Stomach (tissue), 8 donors: Measurements from ENCODE around the gene KIR2DL1. TPM values are rescaled to one million over a fixed set of nuclear protein-coding genes. Genes with fewer than 3 reads are reported as not detected.

ENCODE experiments used
- polyA plus RNA-seq, 3 donors: library from polyadenylated mRNA; stranded (reverse); fragments of 200-250 nt; gene quantifications; one replicate each; pipeline ENCODE4 v1.2.3, GENCODE V29; 2013
- small RNA-seq, 4 donors: library from RNA; depleted of rRNA; stranded (forward); fragments of <200 nt; gene quantifications; one replicate each; pipeline ENCODE3, GENCODE V24; 2016
- total RNA-seq, 5 donors: library from RNA; depleted of rRNA; stranded (reverse); fragments of >200 nt; gene quantifications; one replicate each; pipeline versions ENCODE4 v1.1.0 to v1.2.3, GENCODE V29; 2014 to 2016
- donor health status: healthy with polysubstance abuse.
- donor health status: Bipolar disorder and iron deficiency.
- donor health status: healthy.

The KIR2DL1 gene
- total and polyA plus RNA-seq, 8 donors = not detected

Small RNA genes lying within 50 kb of the gene (small RNA-seq; reads per million reads assigned to genes)
- 0 reads per million in 4 donors for gene KIR3DP1

Other genes with a start within 250 kb of the KIR2DL1 start
- gene LILRA2, start 196.0 kb upstream of the KIR2DL1 start, total RNA-seq = 1 to 10 TPM in 2 of 5 donors, under 1 TPM in 1, not detected in 2; 0.37 to 7.8 (median 2.3) TPM
- gene LILRA2, start 196.0 kb upstream of the KIR2DL1 start, polyA plus RNA-seq = 1 to 10 TPM in 1 of 3 donors, under 1 TPM in 2; 0.20 to 2.1 (median 0.61) TPM
- gene LILRA1, start 176.2 kb upstream of the KIR2DL1 start, total RNA-seq = not detected
- under 1 TPM; 0.25 to 0.62 (median 0.31) TPM for gene LILRA1, start 176.2 kb upstream of the KIR2DL1 start, polyA plus RNA-seq
- gene LILRB1, start 139.3 kb upstream of the KIR2DL1 start, total RNA-seq = 10 to 100 TPM in 1 of 5 donors, 1 to 10 TPM in 2, under 1 TPM in 1, not detected in 1; 0.37 to 50.8 (median 2.7) TPM
- gene LILRB1, start 139.3 kb upstream of the KIR2DL1 start, polyA plus RNA-seq = 1 to 10 TPM in 2 of 3 donors, under 1 TPM in 1; 0.63 to 2.0 (median 1.2) TPM
- gene LILRB4, start 106.8 kb upstream of the KIR2DL1 start, total RNA-seq = 10 to 100 TPM in 1 of 5 donors, under 1 TPM in 2, not detected in 2; 0.73 to 12.2 (median 0.87) TPM
- 1 to 10 TPM in 1 of 3 donors, under 1 TPM in 2; 0.61 to 1.8 (median 0.95) TPM for gene LILRB4, start 106.8 kb upstream of the KIR2DL1 start, polyA plus RNA-seq
- not detected for gene KIR3DL3, start 45.4 kb upstream of the KIR2DL1 start, total RNA-seq
- gene KIR3DL3, start 45.4 kb upstream of the KIR2DL1 start, polyA plus RNA-seq = not detected
- gene KIR2DL3, start 31.3 kb upstream of the KIR2DL1 start, total RNA-seq = not detected
- gene KIR2DL3, start 31.3 kb upstream of the KIR2DL1 start, polyA plus RNA-seq = not detected
- under 1 TPM in 1 of 5 donors, not detected in 4; 0.87 TPM for gene KIR2DL4, start 33.8 kb downstream of the KIR2DL1 start, total RNA-seq
- under 1 TPM in 1 of 3 donors, not detected in 2; 0.18 TPM for gene KIR2DL4, start 33.8 kb downstream of the KIR2DL1 start, polyA plus RNA-seq
- not detected for gene KIR3DL1, start 46.7 kb downstream of the KIR2DL1 start, total RNA-seq
- not detected for gene KIR3DL1, start 46.7 kb downstream of the KIR2DL1 start, polyA plus RNA-seq
- gene KIR2DS4, start 62.9 kb downstream of the KIR2DL1 start, total RNA-seq = not detected
- gene KIR2DS4, start 62.9 kb downstream of the KIR2DL1 start, polyA plus RNA-seq = not detected
- not detected for gene KIR3DL2, start 80.7 kb downstream of the KIR2DL1 start, total RNA-seq
- gene KIR3DL2, start 80.7 kb downstream of the KIR2DL1 start, polyA plus RNA-seq = not detected
- 1 to 10 TPM in 1 of 5 donors, not detected in 4; 1.3 TPM for gene FCAR, start 104.4 kb downstream of the KIR2DL1 start, total RNA-seq
- gene FCAR, start 104.4 kb downstream of the KIR2DL1 start, polyA plus RNA-seq = 1 to 10 TPM in 1 of 3 donors, under 1 TPM in 1, not detected in 1; 0.15 to 2.2 TPM
- 1 to 10 TPM in 1 of 5 donors, not detected in 4; 1.1 TPM for gene NCR1, start 136.4 kb downstream of the KIR2DL1 start, total RNA-seq
- gene NCR1, start 136.4 kb downstream of the KIR2DL1 start, polyA plus RNA-seq = under 1 TPM in 1 of 3 donors, not detected in 2; 0.92 TPM
- not detected for gene NLRP7, start 177.7 kb downstream of the KIR2DL1 start, total RNA-seq
- gene NLRP7, start 177.7 kb downstream of the KIR2DL1 start, polyA plus RNA-seq = not detected
- 10 to 100 TPM in 4 of 5 donors, 1 to 10 TPM in 1; 9.4 to 23.5 (median 15.6) TPM for gene NLRP2, start 196.6 kb downstream of the KIR2DL1 start, total RNA-seq
- 10 to 100 TPM in 1 of 3 donors, 1 to 10 TPM in 2; 2.1 to 11.8 (median 4.8) TPM for gene NLRP2, start 196.6 kb downstream of the KIR2DL1 start, polyA plus RNA-seq